NCI-H2227 (cell line): Measurements from ENCODE around the gene SMAP1.

Experiments used
- DNase-seq: peaks from one replicate; lab custom pipeline; 2025; ENCODE audit not compliant: unreplicated experiment; lab: John Stamatoyannopoulos, UW

Gene SMAP1

DNA sequence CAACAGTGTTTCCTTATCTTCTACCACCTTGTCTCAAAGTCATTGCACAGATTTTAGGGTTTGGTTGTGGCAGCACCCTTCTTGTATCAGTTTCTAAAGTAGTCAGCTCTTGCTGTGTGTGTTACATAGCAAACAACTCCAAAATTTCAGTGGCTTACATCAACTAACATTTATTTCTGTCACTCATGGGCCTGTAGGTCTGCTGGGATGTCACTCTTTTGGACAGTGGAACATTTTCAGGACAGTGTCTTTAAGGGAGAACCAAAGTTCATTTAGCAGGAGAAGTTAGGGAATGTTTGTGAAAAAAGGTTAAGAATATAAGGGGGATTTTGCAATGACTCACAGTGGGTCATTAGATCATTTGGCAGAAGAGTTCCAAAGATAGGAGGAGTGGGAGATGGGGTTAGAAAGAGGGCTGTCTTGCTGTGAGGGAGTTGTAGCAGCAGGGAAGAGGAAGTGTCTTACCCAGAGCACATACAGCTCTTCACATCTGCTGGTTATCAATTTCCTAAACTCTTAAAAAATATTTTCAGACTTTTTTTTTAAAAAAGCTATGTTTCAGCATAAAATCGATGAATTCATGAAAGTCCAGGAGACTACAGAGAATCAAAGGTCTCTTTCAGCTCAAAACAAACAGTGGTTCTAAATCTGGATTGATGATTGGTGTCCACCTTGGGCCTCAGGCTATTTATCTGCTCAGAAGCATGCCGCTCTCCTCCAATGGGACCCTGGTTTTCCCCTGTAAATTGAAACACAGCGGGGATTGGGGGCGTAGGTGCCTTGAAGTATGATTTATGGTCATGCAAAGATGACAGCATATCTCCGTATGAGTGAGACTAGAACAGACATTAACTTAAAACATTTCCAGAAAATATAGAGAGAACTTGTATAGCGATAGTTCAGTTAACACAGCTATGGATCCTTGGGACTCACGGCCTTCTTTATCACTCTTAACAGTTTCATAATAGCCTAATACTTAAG lies 171.9 kb downstream of the SMAP1 start:
- no peak for DNase-seq

DNA sequence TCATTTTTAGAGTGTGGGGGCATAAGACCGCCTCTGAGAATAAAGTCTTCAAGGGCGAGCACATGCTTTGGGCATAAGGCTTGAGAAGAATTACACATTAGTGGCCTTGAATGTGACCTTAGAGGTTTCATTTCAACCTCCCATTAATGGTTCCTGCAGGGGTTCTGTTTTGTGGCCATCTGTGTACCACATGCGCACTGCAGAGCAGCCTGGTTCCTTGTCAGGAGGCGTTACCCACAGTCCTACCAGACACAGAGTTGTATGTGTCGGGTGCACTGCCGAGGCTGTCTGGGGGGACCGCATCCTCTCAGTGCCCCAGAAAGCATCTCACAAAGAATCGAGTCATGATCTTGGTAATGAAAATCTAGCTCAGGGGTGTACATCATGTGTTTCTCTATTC lies 173.4 kb downstream of the SMAP1 start:
- DNase-seq, result no peak

DNA sequence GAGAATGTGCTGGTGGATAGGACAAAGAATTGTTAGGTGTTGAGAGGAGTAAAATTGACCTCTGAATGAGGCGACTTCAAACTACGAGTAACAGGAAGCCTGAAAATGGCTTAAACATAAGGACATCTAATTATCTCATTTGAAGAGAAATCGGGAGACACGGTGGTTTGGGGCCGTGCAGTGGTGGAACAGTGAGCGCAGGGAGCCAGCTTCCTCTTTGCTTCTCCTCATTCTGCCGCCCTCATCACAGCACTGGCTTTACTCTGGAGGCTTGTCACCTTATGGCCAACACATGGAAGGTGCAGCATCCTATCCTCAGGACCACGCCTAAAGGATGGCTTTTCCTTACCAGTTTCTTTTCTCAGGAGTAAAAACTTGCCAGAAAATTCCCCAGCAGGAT lies 174.9 kb downstream of the SMAP1 start:
- DNase-seq, result no peak

DNA sequence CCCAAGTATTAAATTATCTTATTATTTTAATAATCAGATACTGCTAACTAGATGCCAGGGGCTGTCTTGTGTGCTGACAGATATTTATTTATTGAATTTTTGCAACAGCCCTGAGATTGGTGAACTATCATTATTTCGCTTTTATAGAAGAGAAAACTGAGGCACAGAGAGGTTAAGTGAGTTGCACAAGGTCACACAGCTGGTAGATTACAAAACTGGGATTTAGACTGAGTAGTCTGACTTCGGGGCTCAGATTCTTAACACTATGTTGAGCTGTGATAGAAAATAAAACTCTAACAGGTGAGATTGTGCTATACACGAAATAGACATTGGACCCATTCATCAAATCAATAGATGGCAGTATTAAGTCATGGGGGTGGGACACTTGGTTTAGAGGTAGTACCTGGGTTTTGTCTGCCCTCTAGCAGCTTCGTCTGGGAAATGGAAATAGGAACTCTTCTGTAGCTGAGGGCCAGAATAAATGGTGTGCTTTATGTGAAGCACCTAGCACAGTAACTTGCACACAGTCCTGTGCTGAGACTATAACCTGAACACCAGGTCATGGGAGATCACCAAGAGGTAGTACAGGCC lies 175.7 kb downstream of the SMAP1 start:
- DNase-seq, result no peak

DNA sequence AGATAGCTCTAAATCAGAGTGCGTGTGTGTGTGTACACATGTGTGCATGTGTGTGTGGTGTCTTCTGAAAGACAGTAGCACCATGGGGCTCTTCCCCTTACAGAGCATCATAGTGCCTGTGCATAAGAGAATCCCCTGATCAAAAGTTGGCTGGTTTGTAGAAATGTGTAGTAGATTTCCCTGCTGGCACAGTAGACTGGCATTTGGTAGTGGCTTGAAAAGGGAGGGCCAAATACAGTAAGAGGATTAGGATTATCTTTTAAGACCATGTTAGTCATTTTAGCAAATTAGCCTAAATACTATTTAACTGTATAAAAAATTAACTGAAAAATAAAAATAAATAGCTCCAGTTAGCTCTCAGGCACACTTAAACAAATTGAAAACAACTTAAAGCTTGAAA lies 176.6 kb downstream of the SMAP1 start:
- DNase-seq, result no peak

DNA sequence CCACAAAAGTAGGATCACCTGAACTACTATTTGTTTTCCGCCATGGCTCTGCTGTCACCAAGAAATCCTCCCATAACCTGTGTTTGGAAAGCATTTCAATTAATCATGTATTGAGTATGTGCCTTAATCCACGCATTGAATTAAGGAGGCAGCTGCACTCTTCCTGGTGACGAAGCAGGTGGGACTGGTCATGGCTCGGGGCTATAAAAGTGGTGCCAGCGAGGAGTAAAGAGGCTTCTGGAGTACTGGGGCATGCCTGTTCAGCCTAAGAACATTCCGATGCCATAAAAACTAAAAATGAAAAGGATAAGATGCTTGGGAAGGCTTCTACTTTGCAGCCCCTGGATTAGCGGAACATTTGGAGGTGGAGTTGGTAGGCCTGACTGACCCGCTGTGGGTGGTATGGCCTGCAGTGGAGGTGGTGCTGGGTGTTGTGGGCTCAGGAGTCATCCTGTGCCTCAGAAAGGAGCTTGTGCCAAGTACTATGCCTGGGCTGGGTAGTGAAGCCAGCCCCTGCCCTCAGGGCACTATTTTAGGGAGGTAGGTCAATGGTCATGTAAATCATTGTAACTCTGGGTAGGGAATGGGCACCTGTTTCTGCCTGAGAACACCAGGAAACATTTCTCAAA lies 178.6 kb downstream of the SMAP1 start:
- DNase-seq, result no peak

DNA sequence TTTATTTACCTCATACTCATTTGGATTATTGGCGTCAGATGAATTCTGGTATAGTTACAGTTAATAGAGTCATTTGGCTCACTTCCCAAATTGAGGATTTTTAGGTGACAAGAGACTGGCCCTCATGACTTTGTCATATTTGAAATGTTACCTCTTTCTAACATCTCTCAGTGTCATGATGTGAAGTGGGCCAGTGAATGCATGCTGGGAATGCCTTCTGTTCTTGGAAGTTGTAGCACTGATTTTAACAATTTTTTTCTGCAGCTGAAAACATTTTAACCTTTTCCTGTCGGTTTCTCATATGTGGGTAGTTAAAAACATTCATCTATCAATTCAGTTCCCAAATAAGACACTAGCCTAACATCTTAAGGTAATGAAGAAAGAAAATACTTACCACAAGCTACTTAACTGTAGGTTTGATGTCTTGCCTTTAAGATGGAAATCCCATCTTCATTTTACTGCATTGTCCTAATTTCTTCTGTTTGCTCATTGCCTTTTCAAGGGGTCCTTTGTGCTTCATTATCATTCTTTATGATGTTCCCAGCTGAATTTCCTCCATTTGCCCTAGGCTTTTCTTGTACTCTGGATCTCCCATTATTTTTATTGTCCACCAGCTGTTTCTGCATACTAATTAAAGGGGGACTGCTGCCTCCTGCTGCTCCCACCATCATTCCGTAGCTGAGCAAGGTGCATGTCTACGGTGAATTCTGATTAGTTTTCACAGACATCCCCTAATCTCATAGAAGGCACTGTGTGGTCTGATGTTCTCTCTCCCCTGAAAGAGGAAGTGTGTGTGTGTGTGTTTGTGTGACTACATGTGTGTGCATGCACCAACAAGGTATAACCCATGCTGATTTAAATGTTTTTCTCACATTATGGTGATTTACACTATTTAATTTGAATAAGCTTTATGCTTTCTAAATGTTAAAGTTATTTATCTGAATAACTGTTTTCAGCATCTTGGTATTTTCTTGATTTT lies 179.7 kb downstream of the SMAP1 start:
- DNase-seq, result no peak

DNA sequence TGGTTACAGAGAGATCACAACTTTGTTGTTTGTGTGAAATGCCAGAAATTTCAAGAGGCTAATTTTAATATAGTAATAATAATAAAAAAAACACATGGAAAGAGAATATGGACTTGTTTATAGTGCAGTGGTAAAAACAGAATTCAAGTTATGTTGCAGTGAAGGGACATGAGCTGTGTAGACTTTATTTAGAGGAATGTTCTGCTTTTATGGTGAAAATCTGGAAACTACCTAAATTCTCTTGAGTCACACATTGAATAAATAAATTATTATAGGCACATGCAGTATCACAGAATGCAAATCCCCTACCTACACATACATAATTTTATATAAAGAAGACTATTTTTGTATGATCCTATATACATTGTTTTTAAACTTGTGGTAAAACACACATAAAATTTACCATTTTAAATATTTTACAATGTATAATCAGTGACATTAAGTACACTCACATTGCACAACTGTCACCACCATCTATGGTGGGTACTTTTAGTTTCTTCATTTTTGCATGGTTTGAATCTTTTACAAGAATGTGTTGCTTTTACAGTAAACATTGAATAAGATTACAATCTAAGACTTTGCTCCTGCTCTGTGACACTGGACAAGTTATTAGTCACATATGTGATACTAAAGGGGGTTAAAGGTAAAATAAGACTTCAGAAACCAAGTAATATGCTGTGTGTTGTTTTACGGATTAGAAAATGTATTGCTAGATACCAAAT lies 181.8 kb downstream of the SMAP1 start:
- no peak for DNase-seq

DNA sequence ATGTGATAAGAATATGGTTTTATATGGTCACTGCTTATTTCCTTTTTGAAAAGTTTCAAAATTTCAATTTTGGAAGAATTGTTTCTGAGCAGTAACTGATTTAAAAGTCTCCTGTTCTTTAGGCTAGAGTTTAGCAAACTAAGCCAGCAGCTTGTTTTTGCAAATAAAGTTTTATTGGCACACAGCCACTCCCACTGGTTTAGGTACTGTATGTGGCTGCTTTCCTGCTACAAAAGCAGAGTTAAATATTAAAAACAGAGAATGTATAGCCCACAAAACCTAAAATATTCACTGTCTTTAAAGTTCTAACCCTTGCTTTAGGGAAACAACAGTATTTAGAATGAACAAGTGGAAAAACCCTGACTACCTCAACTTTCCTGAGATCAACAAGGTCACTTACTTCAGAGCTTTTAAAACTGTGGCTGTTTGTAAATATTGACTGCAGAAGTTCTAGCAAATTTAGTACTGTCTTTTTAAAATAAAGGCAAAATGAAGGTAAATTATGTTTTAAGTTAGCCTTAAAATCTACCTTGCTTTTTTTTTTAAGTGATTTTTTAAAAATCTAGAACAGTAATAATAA lies 185.1 kb downstream of the SMAP1 start:
- no peak for DNase-seq

DNA sequence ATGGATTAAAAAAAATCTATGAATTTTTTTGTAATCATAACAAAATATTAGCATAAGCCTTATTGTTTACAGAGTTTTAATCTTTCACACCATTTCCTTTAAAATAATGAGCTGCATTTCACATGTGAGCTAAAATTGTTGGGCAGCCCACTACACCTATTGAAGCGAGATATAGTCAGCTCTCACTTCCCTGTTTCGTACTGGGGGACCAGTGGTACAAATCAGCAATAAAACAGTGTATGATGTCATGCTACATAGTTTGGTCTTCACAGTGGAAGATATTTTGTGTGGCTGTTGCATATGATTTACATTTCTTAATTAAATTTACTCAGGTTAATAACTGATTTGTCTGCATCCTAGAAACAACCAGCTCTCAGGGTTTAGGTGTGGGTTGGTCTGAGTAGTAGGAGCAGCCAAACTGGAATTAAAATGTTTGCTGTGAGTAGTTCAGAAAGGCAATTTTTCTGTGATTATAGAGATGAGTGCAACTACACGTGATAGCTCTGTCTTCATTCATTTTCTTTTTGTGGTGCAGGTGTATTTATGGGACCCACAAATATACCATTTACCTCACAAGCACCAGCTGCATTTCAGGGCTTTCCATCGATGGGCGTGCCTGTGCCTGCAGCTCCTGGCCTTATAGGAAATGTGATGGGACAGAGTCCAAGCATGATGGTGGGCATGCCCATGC lies 189.8 kb downstream of the SMAP1 start:
- DNase-seq, result no peak

DNA sequence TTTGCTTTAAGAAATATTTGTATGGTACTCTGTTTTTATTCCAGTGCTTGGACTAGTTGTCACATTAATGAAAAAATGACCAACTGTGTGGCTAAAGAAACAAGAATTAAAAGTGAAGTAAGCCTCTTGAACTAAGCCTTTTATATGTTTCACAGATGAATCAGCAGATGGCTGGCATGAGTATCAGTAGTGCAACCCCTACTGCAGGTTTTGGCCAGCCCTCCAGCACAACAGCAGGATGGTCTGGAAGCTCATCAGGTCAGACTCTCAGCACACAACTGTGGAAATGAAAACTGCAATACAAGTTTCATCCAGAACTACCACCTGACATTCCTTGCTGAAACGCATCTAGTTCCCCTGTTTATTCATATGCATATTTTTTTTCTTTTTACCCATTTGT lies 192.4 kb downstream of the SMAP1 start:
- no peak for DNase-seq

DNA sequence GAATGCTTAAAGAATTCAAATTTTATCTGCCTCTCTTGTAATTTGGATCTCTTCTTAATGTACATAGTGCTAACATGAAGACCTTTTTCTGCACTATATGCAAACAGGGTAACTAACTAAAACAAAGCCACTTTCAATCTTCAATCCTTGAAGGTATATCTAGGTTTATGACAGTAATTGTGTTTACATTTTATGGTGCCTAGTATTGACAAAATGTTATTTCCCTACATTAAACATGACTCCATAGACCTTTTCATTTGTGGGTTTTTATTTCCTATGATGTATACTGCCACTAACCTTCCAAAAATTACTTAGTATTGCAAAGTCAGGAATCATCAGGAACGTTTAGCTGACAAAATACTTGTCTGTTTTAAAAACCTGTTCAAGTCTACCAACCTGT lies 193.2 kb downstream of the SMAP1 start:
- no peak for DNase-seq

DNA sequence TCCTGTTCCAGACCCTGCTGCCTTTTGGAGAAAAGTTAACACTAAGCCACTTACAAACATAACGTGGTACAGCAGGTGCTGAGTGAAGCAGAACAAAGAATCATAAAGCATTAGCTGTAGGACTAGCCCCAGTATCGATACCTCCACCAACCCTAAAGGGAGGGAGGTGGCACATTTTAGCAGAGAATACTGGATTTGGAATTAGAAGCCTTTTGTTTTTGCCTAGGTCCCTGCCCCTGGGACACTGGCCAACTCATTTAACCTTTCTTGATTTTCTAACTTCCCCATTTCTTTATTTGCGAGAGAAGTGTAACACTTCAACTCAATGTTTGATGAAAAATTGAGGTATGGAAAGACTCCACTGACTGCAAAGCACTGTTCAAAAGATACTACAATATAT lies 195.7 kb downstream of the SMAP1 start:
- DNase-seq, result no peak

DNA sequence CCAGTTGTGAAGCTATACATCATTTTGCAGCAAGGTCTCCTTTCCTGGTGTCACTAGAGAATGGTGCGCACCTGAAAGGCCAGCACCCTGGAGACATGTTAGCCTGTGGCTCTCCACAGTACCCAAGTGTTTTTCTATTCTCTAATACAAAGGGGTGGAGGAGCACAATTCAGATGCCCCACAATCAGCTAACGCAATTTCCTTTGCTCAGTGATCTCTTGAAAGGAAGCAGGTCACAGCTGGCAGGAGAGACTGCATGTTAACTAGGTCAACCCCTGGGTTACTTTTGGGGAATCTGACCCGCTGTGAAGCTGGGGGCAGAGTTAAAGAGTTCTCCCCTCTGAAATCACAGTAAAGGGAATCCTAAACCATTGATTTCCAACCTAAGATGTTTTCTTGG lies 196.7 kb downstream of the SMAP1 start:
- no peak for DNase-seq

DNA sequence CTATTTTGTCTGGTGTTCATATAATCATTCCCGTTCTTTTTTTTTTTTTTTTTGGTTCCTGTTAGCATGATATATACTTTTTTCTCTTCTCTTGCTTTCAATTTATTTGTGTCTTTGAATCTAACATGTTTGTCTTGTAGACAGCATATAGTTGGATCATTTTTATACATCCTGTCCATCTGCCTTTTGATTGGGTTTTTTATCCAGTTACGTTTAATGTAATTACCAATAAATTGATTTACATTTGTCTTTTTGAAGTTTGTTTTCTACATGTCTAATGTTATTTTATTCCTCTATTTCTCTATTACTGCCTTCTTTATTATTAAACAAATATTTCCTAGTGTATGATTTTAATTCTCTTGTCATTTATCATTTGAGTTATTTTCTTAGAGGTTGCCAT lies 204.8 kb downstream of the SMAP1 start:
- DNase-seq, result no peak

DNA sequence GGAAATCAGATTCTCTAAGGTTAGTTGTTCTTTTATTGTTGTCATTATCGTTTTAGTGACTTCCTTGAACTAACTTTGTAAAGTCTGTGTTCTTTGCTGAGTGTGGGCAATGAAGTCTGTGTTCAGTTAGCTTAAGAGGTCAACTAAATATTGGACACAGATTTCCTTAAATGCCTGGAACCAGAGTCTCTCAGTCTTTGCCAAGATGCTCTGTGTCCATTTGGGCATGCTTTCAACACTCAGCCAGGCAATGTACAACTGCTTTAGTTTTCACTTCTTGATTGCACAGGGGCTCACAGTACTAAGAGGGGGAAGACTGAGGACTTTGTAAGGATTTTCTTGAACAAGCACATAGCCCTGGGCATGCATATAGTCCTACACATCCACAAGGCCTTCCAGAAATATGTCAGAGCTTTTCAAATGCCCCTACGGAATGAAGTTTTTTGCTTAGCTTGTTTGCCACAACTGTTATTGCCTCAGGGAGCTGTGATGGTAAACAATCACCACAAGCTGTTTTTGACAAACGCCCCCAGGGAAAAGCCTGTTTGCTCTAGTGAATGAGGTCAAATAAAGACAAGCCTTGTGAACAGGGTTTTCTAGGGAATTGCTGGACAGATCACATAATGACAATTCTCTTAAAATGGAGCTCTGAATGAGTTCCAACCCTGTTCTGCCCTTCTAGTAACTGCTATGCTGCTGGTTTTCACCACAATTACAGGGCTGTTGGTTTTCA lies 206.7 kb downstream of the SMAP1 start:
- no peak for DNase-seq

DNA sequence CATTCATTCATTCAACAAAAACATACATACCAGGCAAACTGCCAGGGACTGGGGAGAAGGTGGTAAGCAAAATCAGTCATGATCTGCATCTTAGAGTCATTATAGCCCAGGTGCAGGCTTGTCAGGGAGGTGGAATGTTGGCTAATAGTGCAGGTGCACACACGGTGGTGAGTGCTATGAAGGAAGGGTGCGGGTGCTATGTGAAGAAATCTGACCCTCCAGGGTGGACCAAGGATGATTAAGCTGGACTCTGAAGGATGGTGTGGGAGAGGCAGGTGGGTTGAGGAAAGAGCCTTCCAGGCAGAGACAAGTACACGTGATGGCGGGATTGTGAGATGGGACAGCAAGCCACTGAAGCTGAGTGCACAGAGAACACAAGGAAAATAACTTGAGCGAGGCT lies 211.8 kb downstream of the SMAP1 start:
- no peak for DNase-seq

DNA sequence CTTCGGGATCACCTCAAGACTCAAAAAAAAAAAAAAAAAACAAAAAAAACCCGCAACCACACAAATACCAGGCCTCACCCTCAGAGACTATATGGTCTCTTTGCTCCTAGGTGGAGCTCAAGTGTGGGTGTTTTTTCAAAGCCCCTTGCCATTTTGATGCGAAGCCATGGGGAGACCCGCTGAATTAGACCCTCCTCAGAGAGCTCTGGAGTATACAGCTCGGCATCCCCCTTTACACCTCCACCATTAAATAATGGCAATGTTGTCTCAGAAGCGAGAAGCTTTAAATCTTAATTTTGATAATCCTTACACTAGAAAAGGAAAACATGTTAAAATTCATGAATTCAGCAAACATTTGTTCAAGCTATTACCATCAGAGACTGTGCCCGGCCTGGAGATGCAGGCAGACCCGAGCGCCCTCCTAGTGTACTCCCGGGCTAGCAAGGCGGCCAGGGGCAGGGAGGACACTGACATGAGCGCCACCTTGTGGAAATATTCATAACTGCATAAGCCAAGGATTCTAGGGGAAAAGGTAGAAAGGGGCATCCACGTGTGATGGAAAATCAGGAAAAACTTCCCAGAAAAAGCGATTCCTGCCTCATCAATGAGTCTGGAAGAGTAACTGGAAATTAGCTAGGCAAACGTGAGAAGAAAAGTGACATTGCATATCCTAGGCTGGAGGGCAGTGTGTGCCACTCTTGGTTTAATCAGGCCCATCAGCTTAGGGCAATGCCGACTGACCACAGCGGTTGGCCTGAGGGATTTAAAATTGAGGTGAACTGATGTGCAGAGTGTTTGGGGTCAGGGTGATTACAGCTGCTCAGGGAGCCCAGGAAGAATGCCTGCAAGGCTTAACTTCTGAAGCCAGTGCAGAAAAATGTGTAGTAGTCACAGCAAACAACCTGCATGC lies 216.6 kb downstream of the SMAP1 start:
- DNase-seq, result peak; percentile 75
